Lower leg skin (tissue), 3 donors: ENCODE data around the gene RASSF10.

Source experiments
- CTCF ChIP-seq, 3 donors: fragments of 450-650 bp; IDR thresholded peaks; one replicate each; pipeline ENCODE4 v1.5.1; 2016; ENCODE audit warnings: antibody characterized with exemption in 3 of 3, mild to moderate bottlenecking in 3 of 3, moderate library complexity in 2 of 3
- POLR2A ChIP-seq, 2 donors: fragments of 450-650 bp; IDR thresholded peaks; one replicate each; pipeline ENCODE4 v1.6.1; 2016 to 2017; ENCODE audit warnings: antibody characterized with exemption in 2 of 2, mild to moderate bottlenecking in 1 of 2, moderate library complexity in 1 of 2

GRCh38 chr11:13008625-13009475 lies at the start of gene RASSF10:
- TF ChIP-seq POLR2A (IDR thresholded peaks at IDR 0.05): no peak
- TF ChIP-seq CTCF (IDR thresholded peaks at IDR 0.05): no peak
